Nucleus accumbens (tissue), 56 donors: ENCODE measurements around the gene RBM25.
A peak's percentile ranks its signal among the peaks of the same experiment; 100 is the strongest.
"Not testable (repeated sequence)": the region's sequence is repeated elsewhere in the genome, so short reads cannot be mapped to it uniquely, and the experiment has no call there.

Experiments
- DNase-seq, 56 donors: peaks; one replicate each; lab custom pipeline; 2025; lab: John Stamatoyannopoulos, UW

The RBM25 gene

GRCh38 chr14:73058224-73058921 is at the start of gene RBM25:
Gene RBM25 (plus strand): TSS chr14:73058534. CDS start chr14:73071642, 13,108 bp downstream.
- peak; percentile 70 to 98 (median 93) for DNase-seq

GRCh38 chr14:73011189-73011588 is 47.1 kb upstream of the RBM25 start:
- not testable (repeated sequence) for DNase-seq

DNA sequence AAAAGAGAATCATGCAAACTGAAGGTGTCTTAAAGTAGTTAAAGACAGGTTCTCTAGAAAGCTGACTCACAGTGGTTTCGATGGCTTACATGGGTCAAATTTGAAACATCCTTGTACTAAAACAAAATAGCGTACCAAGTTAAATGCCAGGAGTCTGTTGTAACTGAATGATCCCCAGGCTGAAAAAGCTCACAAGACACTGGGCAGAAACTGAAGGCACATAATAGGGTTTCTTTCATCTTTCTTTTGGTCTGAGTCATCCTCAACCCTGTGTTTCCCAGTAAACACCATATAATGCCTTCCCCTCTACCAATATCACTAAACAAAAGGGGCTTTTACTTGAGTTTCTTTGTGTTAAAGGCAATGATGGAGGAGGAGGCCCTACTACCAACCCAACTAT is 44.2 kb upstream of the RBM25 start:
- DNase-seq = no peak

DNA sequence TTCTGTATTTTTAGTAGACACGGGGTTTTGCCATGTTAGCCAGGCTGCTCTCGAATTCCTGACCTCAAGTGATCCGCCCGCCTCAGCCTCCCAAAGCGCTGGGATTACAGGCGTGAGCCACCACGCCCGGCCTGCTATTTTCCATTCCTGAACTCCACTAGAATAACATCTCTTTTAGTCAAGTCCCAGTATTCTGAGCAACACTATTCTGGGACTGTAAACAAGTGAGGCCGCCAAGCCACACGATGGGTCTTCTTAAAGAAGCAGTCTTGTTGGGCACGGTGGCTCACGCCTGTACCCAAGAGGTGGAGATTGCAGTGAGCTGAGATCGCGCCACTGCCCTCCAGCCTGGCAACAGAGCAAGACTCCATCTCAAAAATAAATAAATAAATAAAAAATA is 42.8 kb upstream of the RBM25 start:
- not testable (repeated sequence) for DNase-seq

GRCh38 chr14:73016011-73016410 is 42.3 kb upstream of the RBM25 start:
- not testable (repeated sequence) for DNase-seq

- no peak for DNase-seq
These were observed 36.3 kb upstream of the RBM25 start for GRCh38 chr14:73022051-73022450.

DNA sequence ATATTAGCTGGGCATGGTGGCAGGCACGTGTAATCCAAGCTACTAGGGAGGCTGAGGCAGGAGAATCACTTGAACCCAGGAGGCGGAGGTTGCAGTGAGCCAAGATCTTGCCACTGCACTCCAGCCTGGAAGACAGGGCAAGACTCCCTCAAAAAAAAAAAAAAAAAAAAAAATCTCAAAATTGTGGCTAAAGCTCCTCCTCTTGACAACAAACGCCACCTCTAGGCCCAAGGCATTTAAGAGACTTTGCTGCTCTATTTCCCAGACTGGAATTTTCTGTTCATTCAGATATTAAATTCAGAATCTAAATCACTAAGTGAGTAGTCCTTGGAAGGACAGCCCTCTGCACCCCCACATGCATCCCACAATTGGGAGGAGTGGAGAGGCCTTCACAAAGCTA is 32.8 kb upstream of the RBM25 start:
- DNase-seq = no peak

- peak in 4 of 56 donors; percentile 23 to 63 (median 38) for DNase-seq
These were observed 32.0 kb upstream of the RBM25 start for GRCh38 chr14:73026243-73026844.

GRCh38 chr14:73026845-73027542 is 31.3 kb upstream of the RBM25 start, which contains the start of gene ZFYVE1:
Gene ZFYVE1 (minus strand): TSS chr14:73027106. CDS start chr14:73024508, 2,598 bp downstream.
- DNase-seq = peak; percentile 66 to 99 (median 98)

DNA sequence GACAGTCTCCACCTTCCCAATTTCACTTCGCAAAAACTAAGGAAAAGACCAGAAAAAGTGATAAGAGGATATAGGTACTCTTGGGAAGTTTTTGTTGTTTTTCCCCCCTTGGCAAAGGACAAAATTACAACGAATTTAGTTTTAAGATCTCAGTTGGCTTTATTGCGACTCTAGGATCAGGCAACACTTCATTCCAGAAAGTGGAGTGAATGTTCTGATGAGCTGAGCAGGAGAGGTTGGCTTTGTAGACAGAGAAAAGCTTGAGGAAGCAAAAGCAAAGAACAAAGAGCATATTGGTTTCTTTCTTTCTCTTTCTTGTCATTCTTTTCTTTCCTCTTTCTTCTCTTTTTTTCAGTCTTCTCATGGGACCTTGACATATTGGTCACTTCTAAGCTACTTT is 30.8 kb upstream of the RBM25 start:
- DNase-seq = no peak

- DNase-seq = no peak
These were observed 30.4 kb upstream of the RBM25 start for GRCh38 chr14:73027984-73028383.

DNA sequence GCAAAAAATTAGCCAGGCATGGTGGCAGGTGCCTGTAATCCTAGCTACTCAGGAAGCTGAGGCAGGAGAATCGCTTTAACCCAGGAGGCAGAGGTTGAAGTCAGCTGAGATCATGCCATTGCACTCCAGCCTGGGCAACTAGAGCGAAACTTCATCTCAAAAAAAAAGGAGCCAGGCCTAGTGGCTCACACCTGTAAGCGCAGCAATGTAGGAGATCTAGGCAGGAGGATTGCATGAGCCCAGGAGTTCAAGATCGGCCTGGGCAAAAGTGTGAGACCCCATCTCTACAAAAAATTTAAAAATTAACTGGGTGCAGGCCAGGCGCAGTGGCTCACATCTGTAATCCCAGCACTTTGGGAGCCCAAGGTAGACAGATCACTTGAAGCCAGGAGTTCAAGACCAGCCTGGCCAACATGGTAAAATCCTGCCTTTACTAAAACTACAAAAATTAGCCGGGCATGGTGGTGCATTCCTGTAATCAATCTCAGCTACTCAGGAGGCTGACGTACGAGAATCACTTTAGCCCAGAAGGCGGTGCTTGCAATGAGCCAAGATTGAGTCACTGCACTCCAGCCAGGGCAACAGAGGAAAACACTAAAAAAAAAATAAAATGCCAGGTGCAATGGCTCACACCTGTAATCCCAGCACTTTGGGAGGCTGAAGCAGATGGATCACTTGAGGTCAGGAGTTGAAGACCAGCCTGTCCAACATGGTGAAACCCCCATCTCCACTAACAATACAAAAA is 21.5 kb upstream of the RBM25 start:
- not testable (repeated sequence) for DNase-seq

DNA sequence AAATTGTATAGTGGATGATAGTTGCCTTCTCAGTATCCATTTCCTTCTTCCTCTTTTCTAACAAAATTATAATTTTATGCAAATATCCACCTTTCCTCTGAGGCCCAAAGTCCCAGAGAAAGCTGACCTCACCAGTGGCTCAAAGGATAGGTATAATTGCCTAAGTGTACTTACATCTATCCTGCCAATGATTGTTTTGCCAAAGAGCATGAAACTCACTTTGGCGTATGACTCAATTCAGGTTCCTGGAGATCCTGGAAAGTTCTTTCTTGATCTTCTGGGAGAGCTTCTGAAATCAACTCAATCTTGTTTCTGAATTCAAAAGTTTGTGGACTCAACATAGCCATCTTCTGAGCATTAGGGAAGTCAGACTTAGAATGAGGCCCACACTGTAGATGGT is 10.5 kb upstream of the RBM25 start:
- DNase-seq = no peak

DNA sequence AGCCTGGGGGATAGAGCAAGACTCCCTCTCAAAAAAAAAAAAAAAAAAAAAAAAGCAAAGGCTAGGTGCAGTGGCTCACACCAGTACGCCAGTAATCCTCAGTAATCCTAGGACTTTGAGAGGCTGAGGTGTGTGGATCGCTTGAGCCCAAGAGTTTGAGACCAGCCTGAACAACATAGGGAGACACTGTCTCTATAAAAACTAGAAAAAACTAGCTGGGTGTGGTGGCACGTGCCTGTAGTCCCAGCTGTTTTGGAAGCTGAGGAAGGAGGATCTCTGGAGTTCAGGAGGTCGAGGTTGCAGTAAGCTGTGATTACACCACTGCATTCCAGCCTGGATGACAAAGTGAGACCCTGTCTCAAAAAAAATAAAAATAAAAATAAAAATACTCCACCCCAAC is 8.9 kb upstream of the RBM25 start:
- DNase-seq = no peak

GRCh38 chr14:73055251-73055650 is 3.1 kb upstream of the RBM25 start:
- DNase-seq = no peak

DNA sequence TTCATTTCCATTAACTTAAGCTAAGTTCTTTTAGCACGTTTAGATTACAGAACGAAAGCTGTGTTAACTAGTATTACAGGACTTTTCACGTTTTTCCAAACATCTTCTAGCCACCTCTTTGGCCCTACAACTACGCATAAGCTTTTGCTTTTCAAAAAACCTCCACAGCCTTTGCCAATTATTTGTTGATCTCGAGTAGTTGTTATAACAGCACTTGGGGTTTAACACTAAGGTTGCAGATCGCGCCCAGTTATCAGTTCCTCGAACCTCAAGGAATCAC is 450 bp upstream of the RBM25 start:
- DNase-seq = no peak

- DNase-seq = peak in 18 of 56 donors; percentile 11 to 80 (median 48)
These were observed 764 bp downstream of the RBM25 start for GRCh38 chr14:73058922-73059673.

GRCh38 chr14:73069585-73069984 is 11.3 kb downstream of the RBM25 start:
- DNase-seq = no peak

DNA sequence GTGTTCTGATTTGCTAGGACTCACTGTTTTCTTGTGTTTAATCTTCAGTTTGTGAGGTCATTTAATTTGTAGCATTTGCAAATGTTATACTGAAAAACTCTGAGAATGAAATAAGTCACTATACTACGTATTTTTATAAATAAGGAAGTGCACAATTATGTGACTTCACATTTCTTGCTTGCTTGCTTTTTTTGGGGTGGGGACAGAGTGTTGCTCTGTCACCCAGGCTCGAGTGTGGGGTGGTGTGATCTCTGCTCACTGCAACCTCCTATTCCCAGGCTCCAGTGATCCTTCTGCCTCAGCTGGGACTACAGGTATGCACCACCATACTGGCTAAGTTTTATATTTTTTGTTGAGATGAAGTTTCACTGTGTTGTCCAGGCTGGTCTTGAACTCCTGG is 32.7 kb downstream of the RBM25 start:
- no peak for DNase-seq

- DNase-seq = peak in 12 of 56 donors; percentile 0 to 18 (median 6)
These were observed 39.1 kb downstream of the RBM25 start for GRCh38 chr14:73097421-73097820.
